Transverse colon (tissue), 4 donors: ENCODE data around the gene PLEKHM2.

Experiments used
- CTCF ChIP-seq, 5 experiments: fragments of 200-600 bp in 3 of 5; fragments of 450-650 bp in 2 of 5; sonication (generic) in 3 of 5; IDR thresholded peaks; 1 replicate in 2 of 5; 2 replicates in 3 of 5; pipeline ENCODE4 v1.5.1; 2016 to 2017; ENCODE audit warnings: antibody characterized with exemption in 5 of 5, inconsistent platforms in 3 of 5, mild to moderate bottlenecking in 2 of 5, moderate library complexity in 1 of 5
- POLR2A ChIP-seq: fragments of 450-650 bp; IDR thresholded peaks from one replicate; pipeline ENCODE4 v1.6.1; 2016; ENCODE audit warnings: antibody characterized with exemption, mild to moderate bottlenecking, moderate library complexity
- POLR2AphosphoS5 ChIP-seq, 3 donors: sonication (generic); formaldehyde crosslinking; IDR thresholded peaks; one replicate each; pipeline ENCODE4 v1.6.1; 2016; ENCODE audit warnings: antibody characterized with exemption in 3 of 3

- TF ChIP-seq CTCF (IDR thresholded peaks at IDR 0.05): no peak
- no peak for TF ChIP-seq POLR2AphosphoS5 (IDR thresholded peaks at IDR 0.05)
- no peak for TF ChIP-seq POLR2A
These were observed 74.3 kb downstream of the PLEKHM2 start, which contains the start of gene FBLIM1 for GRCh38 chr1:15758343-15758931.
